DOHH2 (cell line): Measurements from ENCODE around the gene MTM1.

Experiments used
- H3F3A ChIP-seq: fragments of 200-600 bp; sonication (generic), shearing (Covaris generic); 2 replicates; pipeline ENCODE4 v1.6.0; 2016; ENCODE audit warnings: antibody characterized with exemption, mild to moderate bottlenecking; ENCODE audit not compliant: control insufficient read depth, insufficient read depth
- H3K27ac ChIP-seq: fragments of 200-600 bp; sonication (generic); 2 replicates; pipeline ENCODE4 v1.5.1; 2014; ENCODE audit warnings: low read depth, mild to moderate bottlenecking, low read length, moderate library complexity
- H3K27me3 ChIP-seq: fragments of 200-600 bp; sonication (generic); 2 replicates; pipeline ENCODE4 v1.6.1; 2014; ENCODE audit warnings: mild to moderate bottlenecking, low read length, mixed read lengths; ENCODE audit not compliant: control insufficient read depth
- H3K36me3 ChIP-seq: fragments of 200-600 bp; sonication (generic); 2 replicates; pipeline ENCODE4 v1.6.1; 2014; ENCODE audit warnings: mild to moderate bottlenecking, low read length, moderate library complexity, mixed read lengths; ENCODE audit not compliant: control insufficient read depth
- H3K4me1 ChIP-seq: fragments of 200-600 bp; sonication (generic); 2 replicates; pipeline ENCODE4 v1.6.1; 2014; ENCODE audit warnings: mild to moderate bottlenecking, low read length, mixed read lengths; ENCODE audit not compliant: control insufficient read depth
- H3K4me2 ChIP-seq: fragments of 200-600 bp; sonication (generic); 2 replicates; pipeline ENCODE4 v1.6.0; 2014; ENCODE audit warnings: mild to moderate bottlenecking, low read length, moderate library complexity
- H3K4me3 ChIP-seq: fragments of 200-600 bp; sonication (generic); 2 replicates; pipeline ENCODE4 v1.5.1; 2014; ENCODE audit warnings: mild to moderate bottlenecking, low read length, mixed read lengths
- H3K79me2 ChIP-seq: fragments of 200-600 bp; sonication (generic); 2 replicates; pipeline ENCODE4 v1.6.1; 2014; ENCODE audit warnings: mild to moderate bottlenecking, low read length, mixed read lengths; ENCODE audit not compliant: control insufficient read depth
- H3K9me2 ChIP-seq: fragments of 200-600 bp; sonication (generic); replicated peaks from 2 replicates; pipeline ENCODE4 v1.6.1; 2014; ENCODE audit warnings: mild to moderate bottlenecking, low read length, mixed read lengths; ENCODE audit not compliant: control insufficient read depth
- H3K9me3 ChIP-seq: fragments of 200-600 bp; sonication (generic); 2 replicates; pipeline ENCODE4 v1.6.1; 2014; ENCODE audit warnings: antibody characterized with exemption, low read length, mixed read lengths; ENCODE audit not compliant: control insufficient read depth, insufficient read depth
- H4K20me1 ChIP-seq: fragments of 200-600 bp; sonication (generic); 2 replicates; pipeline ENCODE4 v1.6.0; 2014; ENCODE audit warnings: low read depth, mild to moderate bottlenecking, antibody characterized with exemption, low read length, moderate library complexity; ENCODE audit not compliant: control insufficient read depth, insufficient read depth
- CTCF ChIP-seq: fragments of 200-600 bp; sonication (generic); IDR thresholded peaks from one replicate; pipeline ENCODE4 v1.5.1; 2014; ENCODE audit warnings: antibody characterized with exemption, mild to moderate bottlenecking, low read depth, low read length; ENCODE audit not compliant: poor library complexity, severe bottlenecking
- EZH2phosphoT487 ChIP-seq: fragments of 200-600 bp; sonication (generic); IDR thresholded peaks from 2 replicates; pipeline ENCODE4 v1.6.1; 2017; ENCODE audit warnings: borderline replicate concordance, mild to moderate bottlenecking, antibody characterized with exemption, low read length, moderate library complexity, mixed read lengths

Gene MTM1

GRCh38 chrX:150643958-150644357 is 75.5 kb downstream of the MTM1 start:
- no peaks in the 10 kb centered on the region for H3K9me3 ChIP-seq
- no peak overlapping the region for H3K27ac ChIP-seq
- TF ChIP-seq CTCF (no peak), EZH2phosphoT487 (no peak)
- no peaks in the 10 kb centered on the region for H3K4me1 ChIP-seq
- no peak overlapping the region for H3K4me3 ChIP-seq
- no peaks in the 10 kb centered on the region for H3K27me3 ChIP-seq
- no peak overlapping the region for H3K4me2 ChIP-seq
- no peaks in the 10 kb centered on the region for H3K9me2 ChIP-seq
- H3K79me2 ChIP-seq: no peaks in the 10 kb centered on the region
- no peaks in the 10 kb centered on the region for H3F3A ChIP-seq
- H4K20me1 ChIP-seq: no peaks in the 10 kb centered on the region
- peaks cover 9% of the 10 kb centered on the region for H3K36me3 ChIP-seq

GRCh38 chrX:150644422-150644821 is 76.0 kb downstream of the MTM1 start:
- Histone ChIP-seq H4K20me1 (no peaks in the 10 kb centered on the region), H3K9me3 (no peaks in the 10 kb centered on the region), H3K9me2 (no peaks in the 10 kb centered on the region), H3K79me2 (no peaks in the 10 kb centered on the region), H3K4me3 (no peak overlapping the region), H3K36me3 (peaks cover 9% of the 10 kb centered on the region), H3K27me3 (no peaks in the 10 kb centered on the region), H3K4me2 (no peak overlapping the region), H3K4me1 (no peaks in the 10 kb centered on the region), H3F3A (no peaks in the 10 kb centered on the region), H3K27ac (no peak overlapping the region)
- TF ChIP-seq EZH2phosphoT487 (no peak), CTCF (no peak)

DNA sequence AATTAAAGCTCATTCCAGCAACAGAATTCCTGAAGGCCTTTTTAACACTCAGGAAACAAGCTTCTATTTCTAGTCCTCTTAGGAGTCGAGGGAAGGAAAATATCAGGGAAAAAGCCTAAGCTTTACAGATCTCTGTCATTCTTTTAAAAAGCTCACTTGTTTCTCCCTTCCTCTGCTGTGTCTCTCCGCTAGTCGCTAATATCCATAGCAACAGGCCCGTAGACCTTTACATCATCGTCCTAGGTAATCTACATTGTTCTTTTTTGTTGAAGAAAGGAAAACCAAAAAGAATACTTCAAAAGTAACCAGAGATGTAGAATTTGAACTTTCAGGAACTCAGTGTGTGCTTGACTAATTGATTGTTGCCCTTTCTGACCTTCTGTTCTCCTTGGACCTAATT is 78.9 kb downstream of the MTM1 start:
- Histone ChIP-seq H3K79me2 (no peaks in the 10 kb centered on the region), H3K4me1 (no peaks in the 10 kb centered on the region), H4K20me1 (no peaks in the 10 kb centered on the region), H3K27me3 (no peaks in the 10 kb centered on the region), H3K9me3 (no peaks in the 10 kb centered on the region), H3K4me3 (no peak overlapping the region), H3F3A (no peaks in the 10 kb centered on the region), H3K27ac (no peak overlapping the region), H3K9me2 (no peaks in the 10 kb centered on the region), H3K4me2 (no peak overlapping the region), H3K36me3 (peaks cover 5% of the 10 kb centered on the region; the same call in 1 of the 2 replicates)
- no peak for TF ChIP-seq CTCF
- no peak for TF ChIP-seq EZH2phosphoT487
